Tibial artery (tissue), 4 donors: ENCODE results near the gene GABRR2.
"Not testable (repeated sequence)": the region's sequence is repeated elsewhere in the genome, so short reads cannot be mapped to it uniquely, and the experiment has no call there.

ENCODE experiments used
- DNase-seq, 2 donors: peaks; one replicate each; pipeline ENCODE4 v3.0.0-alpha.2; 2019
- H3K27ac ChIP-seq, 2 donors: fragments of 200-600 bp; sonication (generic) in 1 of 2; 1 replicate in 1 of 2; 2 replicates in 1 of 2; pipeline ENCODE4 v1.5.1; 2018 to 2019; ENCODE audit warnings: mild to moderate bottlenecking in 1 of 2
- H3K27me3 ChIP-seq, 2 donors: fragments of 200-600 bp; sonication (generic) in 1 of 2; one replicate each; pipeline versions ENCODE4 v1.5.1 to v1.6.0; 2016 to 2019
- H3K36me3 ChIP-seq, 3 donors: fragments of 200-600 bp; sonication (generic) in 2 of 3; one replicate each; pipeline ENCODE4 v1.5.1; 2016 to 2019; ENCODE audit warnings: mild to moderate bottlenecking in 2 of 3
- H3K4me1 ChIP-seq, 4 donors: fragments of 200-600 bp; sonication (generic) in 2 of 4; 1 replicate in 3 of 4; 2 replicates in 1 of 4; pipeline ENCODE4 v1.5.1; 2016 to 2019
- H3K4me3 ChIP-seq, 2 donors: fragments of 200-600 bp; sonication (generic) in 1 of 2; 1 replicate in 1 of 2; 2 replicates in 1 of 2; pipeline ENCODE4 v1.5.1; 2018 to 2019; ENCODE audit warnings: mild to moderate bottlenecking in 2 of 2
- H3K9me3 ChIP-seq, 3 donors: fragments of 200-600 bp; sonication (generic) in 1 of 3; one replicate each; pipeline ENCODE4 v1.5.1; 2016 to 2019
- intact Hi-C: fragments of 100-400 bp; cut with DNase I; formaldehyde crosslinking; loops from one replicate; pipeline ENCODE4 v1.15.0; 2023; ENCODE audit warnings: low total_unique reads
- TF ChIP-seq, protein P1 (sequence below), 2 experiments: fragments of 200-600 bp in 1 of 2; fragments of 450-650 bp in 1 of 2; IDR thresholded peaks; one replicate each; pipeline ENCODE4 v1.5.1; 2017 to 2019; ENCODE audit warnings: antibody characterized with exemption in 2 of 2, mild to moderate bottlenecking in 1 of 2, moderate library complexity in 1 of 2

GABRR2 gene

DNA sequence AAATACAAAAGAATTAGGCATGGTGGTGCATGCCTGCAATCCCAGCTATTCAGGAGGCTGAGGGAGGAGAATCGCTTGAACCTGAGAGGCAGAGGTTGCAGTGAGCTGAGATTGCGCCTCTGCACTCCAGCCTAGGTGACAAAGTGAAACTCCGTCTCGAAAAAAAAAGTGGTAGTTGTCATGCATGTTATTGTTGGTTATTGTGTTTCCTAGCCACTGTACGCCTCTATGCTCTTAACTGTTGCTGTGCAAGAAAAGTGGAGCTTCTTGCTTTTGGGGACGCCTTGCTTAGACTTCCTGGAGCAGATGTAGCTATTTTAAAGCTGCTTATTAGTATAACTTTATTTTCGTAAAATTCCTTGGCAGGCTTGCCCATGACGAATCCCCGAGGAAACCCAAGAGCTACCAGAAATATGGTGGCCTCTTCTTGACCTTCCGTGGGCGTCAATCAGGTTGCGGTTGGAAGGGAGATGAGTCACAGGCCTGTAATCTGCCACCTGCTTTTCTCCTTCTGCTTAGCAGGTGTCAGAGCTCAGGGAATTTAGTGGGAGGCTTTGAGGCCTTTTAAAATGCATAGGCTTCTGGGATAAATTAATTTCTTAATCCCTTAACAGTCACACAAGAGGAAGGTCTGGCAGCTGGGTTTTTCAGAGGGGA is 17.3 kb downstream of the GABRR2 start:
- TF ChIP-seq, protein P1, sequence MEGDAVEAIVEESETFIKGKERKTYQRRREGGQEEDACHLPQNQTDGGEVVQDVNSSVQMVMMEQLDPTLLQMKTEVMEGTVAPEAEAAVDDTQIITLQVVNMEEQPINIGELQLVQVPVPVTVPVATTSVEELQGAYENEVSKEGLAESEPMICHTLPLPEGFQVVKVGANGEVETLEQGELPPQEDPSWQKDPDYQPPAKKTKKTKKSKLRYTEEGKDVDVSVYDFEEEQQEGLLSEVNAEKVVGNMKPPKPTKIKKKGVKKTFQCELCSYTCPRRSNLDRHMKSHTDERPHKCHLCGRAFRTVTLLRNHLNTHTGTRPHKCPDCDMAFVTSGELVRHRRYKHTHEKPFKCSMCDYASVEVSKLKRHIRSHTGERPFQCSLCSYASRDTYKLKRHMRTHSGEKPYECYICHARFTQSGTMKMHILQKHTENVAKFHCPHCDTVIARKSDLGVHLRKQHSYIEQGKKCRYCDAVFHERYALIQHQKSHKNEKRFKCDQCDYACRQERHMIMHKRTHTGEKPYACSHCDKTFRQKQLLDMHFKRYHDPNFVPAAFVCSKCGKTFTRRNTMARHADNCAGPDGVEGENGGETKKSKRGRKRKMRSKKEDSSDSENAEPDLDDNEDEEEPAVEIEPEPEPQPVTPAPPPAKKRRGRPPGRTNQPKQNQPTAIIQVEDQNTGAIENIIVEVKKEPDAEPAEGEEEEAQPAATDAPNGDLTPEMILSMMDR (IDR thresholded peaks at IDR 0.05): no peak
- Histone ChIP-seq H3K4me1 (peaks cover 0 to 21% (median 20%) of the 10 kb centered on the region in 4 donors), H3K4me3 (no peak overlapping the region), H3K27ac (peak overlapping the region in 1 of 2 donors; percentile 30), H3K27me3 (no peaks in the 10 kb centered on the region), H3K9me3 (no peaks in the 10 kb centered on the region), H3K36me3 (no peaks in the 10 kb centered on the region)
- DNase-seq: peak in 1 of 2 donors; percentile 44
- intact Hi-C loops: no loop called here

DNA sequence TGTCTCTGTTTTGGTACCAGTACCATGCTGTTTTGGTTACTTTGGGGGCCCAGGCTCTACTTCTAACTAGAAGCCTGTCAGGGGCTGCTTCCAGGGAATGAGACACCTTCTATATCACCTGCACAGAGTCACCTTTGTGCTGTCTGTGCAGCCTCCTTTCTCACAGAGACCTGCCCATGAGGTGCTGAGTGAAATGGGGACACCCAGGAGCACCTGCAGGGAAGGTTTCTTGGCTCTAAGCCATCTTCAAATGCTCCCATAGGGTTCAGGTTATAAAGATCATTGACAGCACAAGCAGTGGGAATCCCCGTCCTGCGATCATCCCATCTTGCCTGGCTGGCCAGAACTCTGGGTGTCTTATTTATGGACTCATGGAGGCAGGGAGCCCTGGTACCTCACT is 19.1 kb downstream of the GABRR2 start:
- Histone ChIP-seq H3K27ac (no peak overlapping the region), H3K36me3 (no peaks in the 10 kb centered on the region), H3K9me3 (no peaks in the 10 kb centered on the region), H3K27me3 (no peaks in the 10 kb centered on the region), H3K4me3 (no peak overlapping the region), H3K4me1 (peaks cover 0 to 21% (median 20%) of the 10 kb centered on the region in 4 donors)
- intact Hi-C loops: no loop called here
- TF ChIP-seq, protein P1 (IDR thresholded peaks at IDR 0.05): no peak
- no peak for DNase-seq

DNA sequence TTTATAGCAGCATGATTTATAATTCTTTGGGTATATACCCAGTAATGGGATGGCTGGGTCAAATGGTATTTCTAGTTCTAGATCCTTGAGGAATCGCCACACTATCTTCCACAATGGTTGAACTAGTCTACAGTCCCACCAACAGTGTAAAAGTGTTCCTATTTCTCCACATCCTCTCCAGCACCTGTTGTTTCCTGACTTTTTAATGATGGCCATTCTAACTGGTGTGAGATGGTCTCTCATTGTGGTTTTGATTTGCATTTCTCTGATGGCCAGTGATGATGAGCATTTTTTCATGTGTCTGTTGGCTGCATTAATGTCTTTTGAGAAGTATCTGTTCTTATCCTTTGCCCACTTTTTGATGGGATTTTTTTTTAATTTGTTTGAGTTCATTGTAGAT is 20.0 kb downstream of the GABRR2 start:
- H3K27ac ChIP-seq, intact Hi-C loops, H3K36me3 ChIP-seq, H3K9me3 ChIP-seq, H3K4me3 ChIP-seq, DNase-seq, H3K27me3 ChIP-seq: not testable (repeated sequence)
- peaks cover 0 to 21% (median 20%) of the 10 kb centered on the region in 4 donors for H3K4me1 ChIP-seq

DNA sequence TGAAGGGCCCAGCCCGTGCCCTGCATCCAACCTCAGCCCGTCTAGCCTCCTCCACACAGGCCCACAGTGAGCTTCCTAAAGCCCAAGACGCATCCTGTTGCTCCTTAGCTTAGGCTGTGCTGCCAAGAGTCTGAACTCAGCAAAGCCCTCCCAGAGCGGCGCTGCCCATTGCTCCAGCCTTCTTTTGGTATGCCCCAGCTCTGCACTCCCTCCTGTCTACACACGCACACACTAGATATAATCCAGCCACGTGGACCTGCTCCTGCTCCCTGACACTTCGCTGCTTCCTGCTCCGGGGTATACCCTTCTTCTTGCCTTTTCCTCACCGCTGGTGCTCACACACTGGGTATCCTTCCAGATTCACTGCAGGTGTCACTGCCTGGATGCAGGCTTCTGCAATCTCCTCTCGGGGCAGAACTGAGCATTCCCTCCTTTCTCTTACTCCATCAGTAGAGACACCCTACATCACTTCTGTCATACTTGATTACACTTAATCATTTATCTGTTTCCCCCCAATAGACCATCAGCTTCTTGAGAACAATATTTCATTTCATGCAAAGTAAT is 23.8 kb downstream of the GABRR2 start:
- no peaks in the 10 kb centered on the region for H3K27me3 ChIP-seq
- TF ChIP-seq, protein P1 (IDR thresholded peaks at IDR 0.05): no peak
- H3K27ac ChIP-seq: no peak overlapping the region
- no peaks in the 10 kb centered on the region for H3K9me3 ChIP-seq
- no peak overlapping the region for H3K4me3 ChIP-seq
- H3K4me1 ChIP-seq: no peaks in the 10 kb centered on the region
- H3K36me3 ChIP-seq: no peaks in the 10 kb centered on the region
- intact Hi-C loops: no loop called here
- no peak for DNase-seq

DNA sequence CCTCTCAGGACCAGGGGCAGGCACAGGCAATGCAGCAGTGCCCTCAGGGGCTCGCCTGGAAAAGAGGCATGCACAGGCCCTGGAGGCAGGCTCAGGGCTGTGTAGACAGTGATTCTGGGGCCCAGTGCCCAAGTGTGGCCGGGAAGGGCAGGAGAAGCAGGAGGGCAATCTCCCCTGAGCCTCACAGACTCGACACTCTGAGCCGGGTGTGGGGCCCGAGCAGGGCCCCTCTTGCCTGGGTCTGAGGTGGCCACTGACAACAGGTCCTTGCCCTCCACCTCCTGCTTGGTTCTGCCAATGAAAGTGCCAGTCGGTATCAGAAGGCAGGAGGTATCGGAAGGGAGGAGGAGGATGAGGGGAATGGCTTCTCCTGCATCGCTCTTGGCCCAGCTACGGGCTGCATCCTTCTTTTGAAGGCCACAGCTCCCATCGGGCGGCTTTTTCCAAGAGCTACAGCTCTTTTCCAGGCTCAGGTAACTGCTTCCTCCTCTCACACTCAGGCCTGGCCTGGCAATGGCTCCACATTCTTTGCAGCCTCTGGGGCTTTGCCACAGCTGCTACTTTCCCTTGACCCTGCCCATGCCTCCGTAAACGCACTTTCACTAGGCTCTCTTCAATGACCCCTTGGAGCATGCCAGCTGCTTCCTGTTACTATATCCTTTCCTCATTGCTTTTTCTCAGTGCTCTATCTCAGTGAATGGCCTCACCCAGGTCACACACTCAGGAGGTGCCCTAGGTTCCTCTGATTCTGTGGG is 24.5 kb downstream of the GABRR2 start:
- H3K36me3 ChIP-seq: no peaks in the 10 kb centered on the region
- TF ChIP-seq, protein P1 (IDR thresholded peaks at IDR 0.05): no peak
- DNase-seq: no peak
- no peaks in the 10 kb centered on the region for H3K4me1 ChIP-seq
- H3K9me3 ChIP-seq: no peaks in the 10 kb centered on the region
- H3K4me3 ChIP-seq: no peak overlapping the region
- intact Hi-C loops: no loop called here
- no peak overlapping the region for H3K27ac ChIP-seq
- no peaks in the 10 kb centered on the region for H3K27me3 ChIP-seq

DNA sequence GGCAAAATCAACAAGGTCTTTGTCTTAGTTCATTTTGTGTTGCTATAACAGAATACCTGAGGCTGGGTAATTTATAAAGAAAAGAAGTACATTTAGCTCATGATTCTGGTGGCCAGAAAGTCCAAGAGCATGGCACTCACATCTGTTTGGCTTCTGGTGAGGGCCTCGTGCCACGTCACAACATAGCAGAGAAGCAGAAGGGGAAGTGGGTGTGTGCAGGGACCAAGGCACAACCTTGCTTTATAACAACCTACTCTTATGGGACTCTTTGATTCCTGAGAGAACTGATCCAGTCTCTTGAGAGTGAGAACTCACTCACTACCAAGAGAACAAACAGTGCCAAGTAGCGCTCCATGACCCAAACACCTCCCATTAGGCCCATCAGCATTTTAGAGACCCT is 25.4 kb downstream of the GABRR2 start:
- intact Hi-C loops: no loop called here
- H3K27ac ChIP-seq: no peak overlapping the region
- no peak overlapping the region for H3K4me3 ChIP-seq
- no peaks in the 10 kb centered on the region for H3K27me3 ChIP-seq
- H3K9me3 ChIP-seq: no peaks in the 10 kb centered on the region
- DNase-seq: no peak
- TF ChIP-seq, protein P1 (IDR thresholded peaks at IDR 0.05): no peak
- H3K36me3 ChIP-seq: no peaks in the 10 kb centered on the region
- no peaks in the 10 kb centered on the region for H3K4me1 ChIP-seq
